AG04449 (cell line): ENCODE measurements around the gene PRICKLE1.

Experiments
- CTCF ChIA-PET: fragments of 350-600 bp; formaldehyde crosslinking; extraction: SDS; loops from one replicate; lab custom pipeline; 2021; ENCODE audit warnings: antibody characterized with exemption; lab: Yijun Ruan, JAX
- POLR2A ChIA-PET: fragments of 400-600, 350-600 bp; formaldehyde crosslinking; extraction: SDS; loops from one replicate; lab custom pipeline; 2020; ENCODE audit warnings: antibody characterized with exemption, inconsistent platforms; lab: Yijun Ruan, JAX
- DNase-seq: peaks from one replicate; pipeline ENCODE4 v3.0.0-alpha.2; 2010; ENCODE audit warnings: low read depth, low spot score
- H3K4me3 ChIP-seq: 2 replicates; pipeline ENCODE4 v1.5.1; 2011; ENCODE audit warnings: low read depth, mild to moderate bottlenecking, control low read depth, low read length
- CTCF ChIP-seq: IDR thresholded peaks from one replicate; pipeline ENCODE4 v1.5.1; 2011; ENCODE audit warnings: mild to moderate bottlenecking, moderate library complexity, low read length, control low read depth, inconsistent platforms; ENCODE audit not compliant: insufficient read depth; ENCODE audit errors: missing control alignments

PRICKLE1 gene

GRCh38 chr12:42462486-42462885 is 127.1 kb downstream of the PRICKLE1 start:
- CTCF ChIA-PET, result interaction anchor here (0.9 to 1.9 kb wide), 3 partner anchors 9 to 107 kb away, joined by 3 to 8 read pairs (median 5); no protein-coding TSS in a partner anchor
- no peak for DNase-seq
- H3K4me3 ChIP-seq, result no peak overlapping the region
- no peak for TF ChIP-seq CTCF
- POLR2A ChIA-PET, result no interaction called here

GRCh38 chr12:42459336-42459847 is 130.2 kb downstream of the PRICKLE1 start:
- H3K4me3 ChIP-seq, result no peak overlapping the region
- POLR2A ChIA-PET, result no interaction called here
- CTCF ChIA-PET, result no interaction called here
- TF ChIP-seq CTCF, result no peak
- no peak for DNase-seq

- ChIA-PET POLR2A (no interaction called here), CTCF (no interaction called here)
- DNase-seq, result no peak
- H3K4me3 ChIP-seq, result no peak overlapping the region
- no peak for TF ChIP-seq CTCF
These were observed 131.0 kb downstream of the PRICKLE1 start for GRCh38 chr12:42458575-42458974.

- CTCF ChIA-PET, result interaction anchor here (0.8 to 1.2 kb wide), 2 partner anchors 119 to 127 kb away, joined by 3 read pairs; no protein-coding TSS in a partner anchor
- no peak for DNase-seq
- no peak for TF ChIP-seq CTCF
- no peak overlapping the region for H3K4me3 ChIP-seq
- POLR2A ChIA-PET, result no interaction called here
These were observed 139.3 kb downstream of the PRICKLE1 start for GRCh38 chr12:42450248-42450647.

- DNase-seq, result no peak
- H3K4me3 ChIP-seq, result no peak overlapping the region
- CTCF ChIA-PET, result no interaction called here
- no peak for TF ChIP-seq CTCF
- POLR2A ChIA-PET, result interaction anchor here (0.7 kb wide), 1 partner anchor 22 kb away, joined by 3 read pairs; no protein-coding TSS in a partner anchor
These were observed 140.7 kb downstream of the PRICKLE1 start for GRCh38 chr12:42448841-42449240.

GRCh38 chr12:42447371-42447786 is 142.2 kb downstream of the PRICKLE1 start:
- POLR2A ChIA-PET, result no interaction called here
- H3K4me3 ChIP-seq, result no peak overlapping the region
- no peak for TF ChIP-seq CTCF
- no peak for DNase-seq
- CTCF ChIA-PET, result no interaction called here
